Trophoblast cell (in vitro differentiated cells and primary cell): ENCODE results near the gene PLAAT3.
"Not testable (repeated sequence)": the region's sequence is repeated elsewhere in the genome, so short reads cannot be mapped to it uniquely, and the experiment has no call there.

Experiments used
- DNase-seq, 2 donors: peaks; one replicate each; pipeline ENCODE4 v3.0.0-alpha.2; 2016
- H2AFZ ChIP-seq: 2 replicates; pipeline ENCODE4 v1.6.1; 2013; ENCODE audit warnings: low read length, moderate library complexity, mild to moderate bottlenecking; ENCODE audit not compliant: insufficient read depth, poor library complexity
- H2AK5ac ChIP-seq: 2 replicates; pipeline ENCODE4 v1.6.1; 2013; ENCODE audit warnings: mild to moderate bottlenecking, low read length
- H2BK120ac ChIP-seq: 2 replicates; pipeline ENCODE4 v1.6.1; 2013; ENCODE audit warnings: low read length, mild to moderate bottlenecking, moderate library complexity; ENCODE audit not compliant: insufficient read depth, poor library complexity
- H2BK12ac ChIP-seq: 2 replicates; pipeline ENCODE4 v1.6.1; 2013; ENCODE audit warnings: mild to moderate bottlenecking, low read length, moderate library complexity
- H2BK5ac ChIP-seq: 2 replicates; pipeline ENCODE4 v1.6.1; 2013; ENCODE audit warnings: low read length, low read depth, moderate library complexity, mild to moderate bottlenecking; ENCODE audit not compliant: poor library complexity
- H3K14ac ChIP-seq: 2 replicates; pipeline ENCODE4 v1.6.1; 2013; ENCODE audit warnings: mild to moderate bottlenecking, low read length
- H3K18ac ChIP-seq: 2 replicates; pipeline ENCODE4 v1.6.1; 2013; ENCODE audit warnings: mild to moderate bottlenecking, low read length
- H3K23ac ChIP-seq: 2 replicates; pipeline ENCODE4 v1.6.1; 2013; ENCODE audit warnings: low read length
- H3K27ac ChIP-seq: 2 replicates; pipeline ENCODE4 v1.5.1; 2013; ENCODE audit warnings: low read depth, mild to moderate bottlenecking, inconsistent platforms, low read length, moderate library complexity
- H3K27me3 ChIP-seq: 2 replicates; pipeline ENCODE4 v1.6.1; 2013; ENCODE audit warnings: inconsistent platforms, mild to moderate bottlenecking, low read length, moderate library complexity; ENCODE audit not compliant: insufficient read depth
- H3K36me3 ChIP-seq, 2 experiments: 1 replicate in 1 of 2; 2 replicates in 1 of 2; pipeline ENCODE4 v1.6.1; 2013; ENCODE audit warnings: low read length in 2 of 2, mild to moderate bottlenecking in 2 of 2, moderate library complexity in 1 of 2; ENCODE audit not compliant: insufficient read depth in 2 of 2, control insufficient read depth in 1 of 2
- H3K4ac ChIP-seq: 2 replicates; pipeline ENCODE4 v1.6.1; 2013; ENCODE audit warnings: low read depth, mild to moderate bottlenecking, low read length, moderate library complexity
- H3K4me1 ChIP-seq, 2 experiments: 1 replicate in 1 of 2; 2 replicates in 1 of 2; pipeline ENCODE4 v1.6.1; 2013; ENCODE audit warnings: low read length in 2 of 2, mild to moderate bottlenecking in 2 of 2, moderate library complexity in 1 of 2; ENCODE audit not compliant: insufficient read depth in 2 of 2, control insufficient read depth in 1 of 2
- H3K4me2 ChIP-seq: 2 replicates; pipeline ENCODE4 v1.6.1; 2013; ENCODE audit warnings: inconsistent platforms, mild to moderate bottlenecking, low read length, moderate library complexity
- H3K4me3 ChIP-seq: 2 replicates; pipeline ENCODE4 v1.5.1; 2013; ENCODE audit warnings: mild to moderate bottlenecking, low read depth, low read length, inconsistent platforms
- H3K79me1 ChIP-seq: one replicate; pipeline ENCODE4 v1.6.1; 2013; ENCODE audit warnings: low read length
- H3K79me2 ChIP-seq: 2 replicates; pipeline ENCODE4 v1.6.1; 2013; ENCODE audit warnings: low read length, mild to moderate bottlenecking; ENCODE audit not compliant: control insufficient read depth, insufficient read depth, poor library complexity
- H3K9ac ChIP-seq: 2 replicates; pipeline ENCODE4 v1.6.1; 2013; ENCODE audit warnings: mild to moderate bottlenecking, low read length
- H3K9me3 ChIP-seq: 2 replicates; pipeline ENCODE4 v1.6.1; 2013; ENCODE audit warnings: low read depth, mild to moderate bottlenecking, control low read depth, inconsistent platforms, low read length; ENCODE audit not compliant: insufficient read depth
- H4K12ac ChIP-seq: 2 replicates; pipeline ENCODE4 v1.6.1; 2013; ENCODE audit warnings: low read depth, mild to moderate bottlenecking, low read length, moderate library complexity
- H4K8ac ChIP-seq: 2 replicates; pipeline ENCODE4 v1.6.1; 2013; ENCODE audit warnings: low read depth, mild to moderate bottlenecking, low read length, moderate library complexity
- H4K91ac ChIP-seq: one replicate; pipeline ENCODE4 v1.6.1; 2013; ENCODE audit warnings: low read depth, mild to moderate bottlenecking, low read length, moderate library complexity
- whole genome bisulfite sequencing: extraction: QIAGEN DNeasy Blood & Tissue Kit; methylation state at CpG from one replicate; pipeline ENCODE4 v1.1.7; 2013; ENCODE audit warnings: missing lambda C conversion rate; ENCODE audit not compliant: insufficient read length, insufficient coverage; ENCODE audit errors: extremely low coverage; 5-methylcytosine and 5-hydroxymethylcytosine counted together

Gene PLAAT3

GRCh38 chr11:63602290-63603179 is 11.7 kb downstream of the PLAAT3 start:
- WGBS, result no CpG with 5 or more reads among the region's 11 CpGs
- H3K36me3 ChIP-seq, H3K4me1 ChIP-seq, H2BK12ac ChIP-seq, H3K9me3 ChIP-seq, DNase-seq, H3K9ac ChIP-seq, H2BK5ac ChIP-seq, H3K14ac ChIP-seq, H2AK5ac ChIP-seq, H4K12ac ChIP-seq, H3K18ac ChIP-seq, H3K27ac ChIP-seq, H3K4me2 ChIP-seq, H4K91ac ChIP-seq, H3K4me3 ChIP-seq, H2BK120ac ChIP-seq, H4K8ac ChIP-seq, H3K79me1 ChIP-seq, H3K27me3 ChIP-seq, H3K79me2 ChIP-seq, H2AFZ ChIP-seq, H3K4ac ChIP-seq, H3K23ac ChIP-seq: not testable (repeated sequence)

DNA sequence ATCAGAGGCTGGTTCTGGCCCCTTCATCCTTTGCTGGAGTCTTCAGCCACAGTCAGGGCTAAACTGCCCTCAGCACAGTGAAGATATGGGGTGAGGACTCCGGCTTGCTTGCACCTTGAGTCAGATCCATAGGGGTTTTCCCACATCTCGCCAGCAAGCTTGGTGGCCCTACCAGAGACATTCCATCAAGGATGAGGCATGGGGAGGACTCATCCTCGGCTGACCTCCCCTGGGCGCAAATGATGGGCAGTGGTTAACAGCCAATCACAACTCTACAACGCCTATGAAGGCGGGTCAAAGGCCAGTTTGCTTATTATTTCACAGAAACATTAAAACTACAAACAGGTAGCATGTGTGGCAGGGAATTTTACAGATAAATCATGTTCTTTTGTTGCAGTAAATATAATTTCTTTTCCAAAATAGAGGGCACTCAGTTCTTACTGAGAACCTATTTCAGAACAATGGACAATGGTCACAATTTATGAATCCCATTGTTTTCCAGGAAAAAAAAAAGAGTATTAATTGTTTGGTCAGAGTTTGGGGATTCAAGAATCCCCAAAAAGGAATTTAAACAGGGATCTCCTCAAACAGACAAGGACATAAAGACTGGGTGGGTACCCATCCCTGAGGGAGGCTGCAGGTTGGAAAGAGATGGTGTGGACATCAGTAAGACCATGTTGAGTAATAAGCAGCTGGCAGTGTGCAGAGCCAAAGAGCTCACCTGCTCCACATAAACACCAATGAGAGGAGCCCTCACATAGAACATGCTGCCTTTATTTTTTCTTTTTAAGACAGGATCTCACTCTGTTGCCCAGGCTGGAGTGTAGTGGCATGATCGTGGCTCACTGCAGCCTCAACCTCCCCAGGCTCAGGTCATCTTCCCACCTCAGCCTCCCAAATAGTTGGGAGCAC is 14.8 kb downstream of the PLAAT3 start:
- no peaks in the 10 kb centered on the region for H3K9me3 ChIP-seq
- peak; percentile 92 to 94 for DNase-seq
- H2AFZ ChIP-seq, result no peak overlapping the region
- no peak overlapping the region for H3K27ac ChIP-seq
- H3K79me2 ChIP-seq, result no peaks in the 10 kb centered on the region
- no peak overlapping the region for H3K4me3 ChIP-seq
- H3K9ac ChIP-seq, result no peak overlapping the region
- no peak overlapping the region for H4K8ac ChIP-seq
- H3K14ac ChIP-seq, result no peak overlapping the region
- H2BK120ac ChIP-seq, result no peak overlapping the region
- no peak overlapping the region for H3K4ac ChIP-seq
- no peak overlapping the region for H4K91ac ChIP-seq
- peaks cover 0 to 2% of the 10 kb centered on the region in 2 experiments for H3K36me3 ChIP-seq
- no peak overlapping the region for H2BK5ac ChIP-seq
- H2AK5ac ChIP-seq, result no peak overlapping the region
- no peaks in the 10 kb centered on the region for H3K79me1 ChIP-seq
- H4K12ac ChIP-seq, result no peak overlapping the region
- no peak overlapping the region for H3K18ac ChIP-seq
- H3K4me1 ChIP-seq, result no peaks in the 10 kb centered on the region
- H3K27me3 ChIP-seq, result no peaks in the 10 kb centered on the region
- H2BK12ac ChIP-seq, result no peak overlapping the region
- H3K4me2 ChIP-seq, result no peak overlapping the region
- H3K23ac ChIP-seq, result no peak overlapping the region
- WGBS, result no CpG with 5 or more reads among the region's 7 CpGs

DNA sequence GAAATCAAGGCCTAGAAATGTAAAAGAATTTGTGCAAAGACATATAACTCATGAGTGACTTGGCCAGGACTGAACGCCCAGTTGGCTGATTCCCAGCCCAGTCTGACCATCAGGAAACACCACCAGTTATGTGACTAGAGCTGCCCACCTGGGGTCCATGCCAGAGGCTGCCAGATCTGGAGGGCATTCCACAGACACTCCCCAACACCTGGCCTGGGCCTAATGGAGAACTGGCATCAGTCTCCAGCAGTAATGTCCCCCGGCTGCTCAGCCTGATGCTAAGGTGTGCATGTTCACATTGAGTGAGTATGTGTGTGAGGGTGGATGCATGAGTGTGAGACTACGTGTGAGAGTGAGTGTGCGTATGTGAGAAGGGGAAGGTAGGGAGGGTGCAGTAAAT is 15.7 kb downstream of the PLAAT3 start:
- no peak for DNase-seq
- Histone ChIP-seq H3K36me3 (peaks cover 0 to 2% of the 10 kb centered on the region in 2 experiments), H2BK12ac (no peak overlapping the region), H4K8ac (no peak overlapping the region), H2AFZ (no peak overlapping the region), H3K4me1 (no peaks in the 10 kb centered on the region), H3K79me1 (no peaks in the 10 kb centered on the region), H3K9ac (no peak overlapping the region), H2BK120ac (no peak overlapping the region), H4K12ac (no peak overlapping the region), H3K27ac (no peak overlapping the region), H3K4me2 (no peak overlapping the region), H3K18ac (no peak overlapping the region), H3K14ac (no peak overlapping the region), H3K79me2 (no peaks in the 10 kb centered on the region), H3K9me3 (no peaks in the 10 kb centered on the region), H4K91ac (no peak overlapping the region), H2BK5ac (no peak overlapping the region), H3K4me3 (no peak overlapping the region), H3K4ac (no peak overlapping the region), H3K27me3 (no peaks in the 10 kb centered on the region), H2AK5ac (no peak overlapping the region), H3K23ac (no peak overlapping the region)
- WGBS, result 100% methylated on average over 2 of the region's 4 CpGs

DNA sequence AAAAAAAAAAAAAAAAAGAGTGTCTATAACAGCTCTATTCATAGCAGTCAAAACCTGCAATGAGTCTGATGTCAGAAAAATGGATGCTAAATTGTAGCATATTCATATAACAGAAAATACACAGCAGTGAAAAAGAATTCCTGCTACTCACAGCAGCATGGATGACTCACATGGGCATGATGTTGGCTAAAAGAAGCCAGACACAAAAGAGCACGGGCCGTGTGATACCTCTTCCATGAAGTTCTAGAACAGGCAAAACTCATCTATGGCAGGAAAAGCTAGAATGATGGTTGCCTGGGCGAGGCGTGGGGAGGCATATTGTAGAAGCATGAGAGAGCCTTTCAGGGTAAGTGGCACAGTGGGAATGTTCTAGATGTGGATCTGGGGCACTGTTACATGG is 18.9 kb downstream of the PLAAT3 start:
- no peaks in the 10 kb centered on the region for H3K79me1 ChIP-seq

More for the DNA sequence above, 18.9 kb downstream of the PLAAT3 start:
- no CpG with 5 or more reads among the region's 4 CpGs for WGBS
- H3K36me3 ChIP-seq, result peaks cover 2 to 5% of the 10 kb centered on the region in 2 experiments
- H3K27me3 ChIP-seq, result no peaks in the 10 kb centered on the region
- H3K4ac ChIP-seq, result no peak overlapping the region
- no peak overlapping the region for H3K27ac ChIP-seq
- peak in 1 of 2 donors; percentile 34 for DNase-seq
- no peaks in the 10 kb centered on the region for H3K9me3 ChIP-seq
- H4K91ac ChIP-seq, result no peak overlapping the region
- no peaks in the 10 kb centered on the region for H3K79me2 ChIP-seq
- no peak overlapping the region for H2AK5ac ChIP-seq
- H2BK12ac ChIP-seq, result no peak overlapping the region
- no peak overlapping the region for H3K4me2 ChIP-seq
- no peak overlapping the region for H2BK120ac ChIP-seq
- no peak overlapping the region for H3K14ac ChIP-seq
- H4K8ac ChIP-seq, result no peak overlapping the region
- H3K4me1 ChIP-seq, result no peaks in the 10 kb centered on the region
- H2AFZ ChIP-seq, result no peak overlapping the region
- no peak overlapping the region for H4K12ac ChIP-seq
- no peak overlapping the region for H3K4me3 ChIP-seq
- no peak overlapping the region for H3K9ac ChIP-seq
- H3K18ac ChIP-seq, result no peak overlapping the region
- H3K23ac ChIP-seq, result no peak overlapping the region
- H2BK5ac ChIP-seq, result no peak overlapping the region
